NCI-H526 (cell line): ENCODE data around the gene SIGLEC8.

Experiments used
- DNase-seq, 2 experiments: peaks; one replicate each; lab custom pipeline; 2025; lab: John Stamatoyannopoulos, UW

SIGLEC8 gene

GRCh38 chr19:51402117-51402516, 56.1 kb downstream of the SIGLEC8 start:
- no peak for DNase-seq
